SH-SY5Y (cell line): ENCODE results near the gene C22orf15.

Source experiments
- GATA2 ChIP-seq: IDR thresholded peaks from 2 replicates; pipeline ENCODE4 v1.6.1; 2011; ENCODE audit warnings: mild to moderate bottlenecking, low read depth, low read length
- GATA3 ChIP-seq: IDR thresholded peaks from 2 replicates; pipeline ENCODE4 v1.6.1; 2011; ENCODE audit warnings: low read depth, mild to moderate bottlenecking, low read length, moderate library complexity

GRCh38 chr22:23750714-23751440, 11.9 kb upstream of the C22orf15 start, which contains the start of gene ZNF70:
- TF ChIP-seq GATA2 (no peak), GATA3 (no peak)
